Measurements from ENCODE around the gene ZNRF3.
"Not testable (repeated sequence)": the region's sequence is repeated elsewhere in the genome, so short reads cannot be mapped to it uniquely, and the experiment has no call there.

Gene ZNRF3

GRCh38 chr22:29073618-29074275, 190.4 kb downstream of the ZNRF3 start:
- peak; percentile 21 for DNase-seq

- no peak for DNase-seq
Observed at GRCh38 chr22:29074276-29074772, 191.0 kb downstream of the ZNRF3 start.

GRCh38 chr22:29078036-29078868, 194.9 kb downstream of the ZNRF3 start:
- DNase-seq, result no peak

- DNase-seq, result no peak
Observed at GRCh38 chr22:29078869-29079207, 195.5 kb downstream of the ZNRF3 start.

- DNase-seq, result no peak
Observed at GRCh38 chr22:29079218-29079901, 196.0 kb downstream of the ZNRF3 start.

GRCh38 chr22:29080106-29080975, 197.0 kb downstream of the ZNRF3 start:
- DNase-seq, result peak; percentile 55

GRCh38 chr22:29081517-29082236, 198.3 kb downstream of the ZNRF3 start:
- DNase-seq, result no peak

- no peak for DNase-seq
Observed at GRCh38 chr22:29082826-29083545, 199.6 kb downstream of the ZNRF3 start.

GRCh38 chr22:29083576-29083932, 200.2 kb downstream of the ZNRF3 start:
- DNase-seq, result not testable (repeated sequence)

GRCh38 chr22:29083933-29084591, 200.7 kb downstream of the ZNRF3 start:
- DNase-seq, result peak; percentile 87

GRCh38 chr22:29087012-29087411, 203.6 kb downstream of the ZNRF3 start:
- DNase-seq, result no peak

GRCh38 chr22:29088809-29089208, 205.4 kb downstream of the ZNRF3 start:
- no peak for DNase-seq

- DNase-seq, result no peak
Observed at GRCh38 chr22:29089507-29089906, 206.1 kb downstream of the ZNRF3 start.

- DNase-seq, result no peak
Observed at GRCh38 chr22:29090039-29090438, 206.7 kb downstream of the ZNRF3 start.

GRCh38 chr22:29092243-29092642, 208.9 kb downstream of the ZNRF3 start:
- DNase-seq, result no peak

GRCh38 chr22:29093030-29093429, 209.7 kb downstream of the ZNRF3 start:
- no peak for DNase-seq

- peak; percentile 76 for DNase-seq
Observed at GRCh38 chr22:29093501-29094300, 210.3 kb downstream of the ZNRF3 start.

GRCh38 chr22:29095459-29095858, 212.1 kb downstream of the ZNRF3 start:
- no peak for DNase-seq

- no peak for DNase-seq
Observed at GRCh38 chr22:29096736-29097669, 213.6 kb downstream of the ZNRF3 start.

Measured in EL (cell line).